Astrocyte of the cerebellum (primary cell): ENCODE results near the gene FAM98A.

ENCODE experiments used
- DNase-seq: peaks from one replicate; pipeline ENCODE4 v3.0.0-alpha.2; 2011; ENCODE audit warnings: low read depth
- H3K4me3 ChIP-seq: 2 replicates; pipeline ENCODE4 v1.5.1; 2011; ENCODE audit warnings: mild to moderate bottlenecking, low read depth, low read length, moderate library complexity
- in situ Hi-C: cut with HindIII; loops from 2 replicates; pipeline ENCODE4 v1.10.0; 2017; ENCODE audit warnings: low sequenced_read_pairs
- TF ChIP-seq, protein P1 (sequence below): IDR thresholded peaks from 2 replicates; pipeline ENCODE4 v1.5.1; 2012; ENCODE audit warnings: low read length, low read depth, moderate library complexity, mild to moderate bottlenecking; ENCODE audit errors: missing control alignments

FAM98A gene

DNA sequence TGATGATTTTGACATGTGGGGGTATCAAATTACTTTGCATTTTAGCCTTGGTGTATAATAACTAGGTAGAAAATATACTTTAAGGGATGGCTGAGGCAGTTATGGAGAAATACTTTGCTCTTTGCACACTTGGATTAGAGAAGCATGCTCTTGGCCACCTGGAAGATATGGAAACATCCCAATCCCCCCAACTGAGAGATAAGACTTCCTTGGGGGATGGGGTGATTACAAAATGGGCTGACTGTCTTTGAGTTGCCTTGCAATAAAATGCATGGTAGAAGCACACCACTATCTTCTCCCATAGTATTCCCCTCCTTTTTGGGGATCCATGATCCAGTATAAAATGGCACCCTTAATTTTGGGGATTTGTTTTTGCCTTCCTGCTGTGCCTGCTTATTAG, 15.1 kb upstream of the FAM98A start:
- no peak for DNase-seq
- in situ Hi-C loops: no loop called here
- TF ChIP-seq, protein P1, sequence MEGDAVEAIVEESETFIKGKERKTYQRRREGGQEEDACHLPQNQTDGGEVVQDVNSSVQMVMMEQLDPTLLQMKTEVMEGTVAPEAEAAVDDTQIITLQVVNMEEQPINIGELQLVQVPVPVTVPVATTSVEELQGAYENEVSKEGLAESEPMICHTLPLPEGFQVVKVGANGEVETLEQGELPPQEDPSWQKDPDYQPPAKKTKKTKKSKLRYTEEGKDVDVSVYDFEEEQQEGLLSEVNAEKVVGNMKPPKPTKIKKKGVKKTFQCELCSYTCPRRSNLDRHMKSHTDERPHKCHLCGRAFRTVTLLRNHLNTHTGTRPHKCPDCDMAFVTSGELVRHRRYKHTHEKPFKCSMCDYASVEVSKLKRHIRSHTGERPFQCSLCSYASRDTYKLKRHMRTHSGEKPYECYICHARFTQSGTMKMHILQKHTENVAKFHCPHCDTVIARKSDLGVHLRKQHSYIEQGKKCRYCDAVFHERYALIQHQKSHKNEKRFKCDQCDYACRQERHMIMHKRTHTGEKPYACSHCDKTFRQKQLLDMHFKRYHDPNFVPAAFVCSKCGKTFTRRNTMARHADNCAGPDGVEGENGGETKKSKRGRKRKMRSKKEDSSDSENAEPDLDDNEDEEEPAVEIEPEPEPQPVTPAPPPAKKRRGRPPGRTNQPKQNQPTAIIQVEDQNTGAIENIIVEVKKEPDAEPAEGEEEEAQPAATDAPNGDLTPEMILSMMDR: no peak
- no peak overlapping the region for H3K4me3 ChIP-seq

DNA sequence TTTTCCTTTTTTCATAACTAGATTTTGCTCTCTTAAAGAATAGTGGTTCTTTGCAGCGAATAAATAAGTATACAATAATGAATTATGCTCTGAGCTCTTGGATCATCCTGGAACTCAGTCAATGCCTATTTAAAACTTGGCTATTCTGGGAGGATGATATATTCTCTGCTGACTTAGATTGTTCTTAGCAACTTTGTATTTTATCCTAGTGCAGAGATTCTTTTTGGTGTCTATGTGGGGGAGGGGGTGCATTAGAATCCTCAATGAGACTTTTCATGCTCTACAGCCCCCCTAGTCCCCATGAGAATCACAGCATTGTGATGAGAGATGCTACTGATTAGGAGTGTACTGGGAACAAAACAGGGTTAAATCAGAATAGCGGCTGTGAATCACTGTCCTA, 8.8 kb upstream of the FAM98A start:
- H3K4me3 ChIP-seq: no peak overlapping the region
- TF ChIP-seq, protein P1: no peak
- DNase-seq: no peak
- in situ Hi-C loops: no loop called here

DNA sequence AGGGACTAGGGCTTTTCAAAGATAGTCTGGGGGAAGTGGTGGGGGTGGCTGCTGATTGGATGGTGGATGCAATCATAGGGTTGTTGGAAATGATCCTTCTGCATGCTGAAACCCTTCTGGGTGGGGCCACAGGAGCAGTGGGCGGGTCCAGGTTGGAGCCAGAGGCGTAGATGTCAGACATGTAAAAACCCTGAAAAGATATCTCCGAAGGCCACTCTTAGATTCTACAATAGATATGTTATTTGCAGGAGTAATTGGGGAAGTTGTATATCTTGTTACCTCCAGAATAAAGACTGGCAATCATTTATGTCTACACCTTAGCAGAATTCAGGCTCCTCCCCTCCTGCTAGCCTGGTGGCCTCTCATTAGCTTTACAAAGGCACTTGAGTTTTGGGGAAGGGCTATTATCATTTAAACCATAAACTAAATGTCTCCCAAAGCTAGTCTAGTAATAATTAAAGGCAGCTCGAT, 8.2 kb upstream of the FAM98A start:
- H3K4me3 ChIP-seq: no peak overlapping the region
- DNase-seq: no peak
- TF ChIP-seq, protein P1: no peak
- in situ Hi-C loops: no loop called here

DNA sequence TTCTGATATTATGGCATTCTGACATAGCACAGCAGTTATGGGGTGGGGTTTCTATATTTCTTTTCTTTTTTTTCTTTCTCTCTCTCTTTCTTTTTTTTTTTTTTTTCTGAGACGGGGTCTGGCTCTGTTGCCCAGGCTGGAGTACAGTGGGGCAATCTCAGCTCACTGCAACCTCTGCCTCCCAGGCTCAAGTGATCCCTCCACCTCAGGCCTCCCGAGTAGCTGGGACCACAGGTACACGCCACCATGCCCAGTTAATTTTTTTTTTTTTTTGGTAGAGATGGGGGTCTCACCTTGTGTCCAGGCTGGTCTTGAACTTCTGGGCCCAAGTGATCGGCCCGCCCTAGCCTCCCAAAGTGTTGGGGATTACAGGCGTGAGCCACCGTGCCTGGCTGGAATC, 7.5 kb upstream of the FAM98A start:
- no peak for DNase-seq
- H3K4me3 ChIP-seq: no peak overlapping the region
- in situ Hi-C loops: no loop called here
- TF ChIP-seq, protein P1: no peak

DNA sequence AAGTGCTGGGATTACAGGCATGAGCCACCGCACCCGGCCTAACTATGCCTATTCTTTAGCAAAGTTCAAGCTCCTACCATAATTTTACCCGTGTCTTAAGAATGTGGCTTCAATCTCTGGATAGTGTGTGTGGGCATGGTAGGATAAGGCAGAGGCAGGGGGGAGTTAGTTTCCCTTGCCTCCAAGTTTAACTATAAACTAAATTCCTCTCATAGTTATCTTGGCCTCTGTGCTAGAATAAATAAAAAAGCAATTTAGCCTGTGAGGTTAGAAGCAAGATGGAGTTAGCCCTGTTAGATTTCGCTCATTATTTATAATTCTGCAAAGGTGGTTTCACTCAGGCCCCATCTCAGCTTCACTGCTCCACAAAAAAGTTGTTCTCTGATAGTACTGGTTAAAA, 7.0 kb upstream of the FAM98A start:
- H3K4me3 ChIP-seq: no peak overlapping the region
- TF ChIP-seq, protein P1: no peak
- in situ Hi-C loops: no loop called here
- DNase-seq: no peak

DNA sequence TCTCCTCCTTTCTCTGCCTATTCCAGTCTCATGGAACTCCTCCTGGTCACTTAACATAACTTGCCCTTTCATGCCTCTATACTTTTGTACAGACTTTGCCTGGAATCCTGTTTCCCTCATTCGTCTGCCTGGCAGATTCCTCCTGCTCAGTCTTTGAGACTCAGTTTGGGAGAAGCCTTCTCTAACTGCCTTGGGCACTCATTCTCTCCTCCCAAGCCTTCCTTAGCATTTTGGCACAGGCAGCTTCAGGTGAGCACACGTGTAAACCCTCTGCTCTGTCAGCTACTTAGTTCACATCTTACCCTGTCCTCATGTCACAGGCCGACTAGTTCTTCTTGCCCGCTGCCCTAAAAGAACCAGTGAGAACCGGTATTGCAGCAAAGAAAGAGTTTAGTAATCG, 6.0 kb upstream of the FAM98A start:
- TF ChIP-seq, protein P1: no peak
- no peak overlapping the region for H3K4me3 ChIP-seq
- in situ Hi-C loops: no loop called here
- DNase-seq: no peak

DNA sequence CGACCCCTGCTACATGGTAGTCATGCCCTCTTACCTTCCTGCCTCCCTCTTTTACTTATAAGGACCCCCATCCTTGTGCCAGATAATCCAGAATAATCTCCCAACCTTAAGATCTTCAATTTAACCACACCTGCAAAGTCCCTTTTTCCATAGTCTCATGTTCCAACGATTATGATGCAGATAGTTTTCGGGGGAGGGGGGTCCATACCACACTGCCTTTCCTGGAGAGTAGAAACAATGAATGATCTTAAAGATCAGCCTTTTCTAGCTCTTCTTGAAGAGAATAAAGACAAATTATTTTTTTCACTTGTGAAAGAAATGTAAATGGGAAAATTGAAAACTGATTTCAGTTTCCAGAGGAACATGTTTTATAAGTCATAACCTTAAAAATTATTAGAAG, 4.3 kb upstream of the FAM98A start:
- in situ Hi-C loops: no loop called here
- DNase-seq: no peak
- no peak overlapping the region for H3K4me3 ChIP-seq
- TF ChIP-seq, protein P1: no peak
